ENCODE measurements around the gene SDSL. TPM values are rescaled to one million over a fixed set of nuclear protein-coding genes. Genes with fewer than 3 reads are reported as not detected.

SDSL gene
- total RNA-seq, 1 donor from 2014 or later, result 17.4 TPM

GRCh38 chr12:113480336-113480971 lies 58.3 kb downstream of the SDSL start:
- no peak for DNase-seq (ENCODE audit: low spot score)

DNA sequence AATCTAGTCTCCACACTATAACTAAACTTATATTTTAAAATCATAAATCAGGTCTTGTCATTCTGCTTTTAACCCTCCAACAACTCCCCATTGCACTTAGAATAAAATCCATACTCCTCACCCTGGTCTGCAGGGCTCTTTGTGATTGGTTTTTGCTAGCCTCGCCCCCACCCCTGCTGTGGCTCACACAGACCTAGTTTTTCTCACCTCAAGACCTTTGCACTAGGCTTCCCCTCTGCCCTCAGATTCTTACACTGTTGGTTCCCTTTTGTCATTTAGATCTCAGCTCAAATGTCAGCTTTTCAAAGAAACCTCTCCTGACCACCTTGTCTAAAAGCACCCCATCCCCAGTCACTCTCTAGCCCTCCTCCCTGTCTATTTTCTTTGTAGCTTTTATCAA lies 60.2 kb downstream of the SDSL start:
- no peak for DNase-seq (ENCODE audit: low spot score)

DNA sequence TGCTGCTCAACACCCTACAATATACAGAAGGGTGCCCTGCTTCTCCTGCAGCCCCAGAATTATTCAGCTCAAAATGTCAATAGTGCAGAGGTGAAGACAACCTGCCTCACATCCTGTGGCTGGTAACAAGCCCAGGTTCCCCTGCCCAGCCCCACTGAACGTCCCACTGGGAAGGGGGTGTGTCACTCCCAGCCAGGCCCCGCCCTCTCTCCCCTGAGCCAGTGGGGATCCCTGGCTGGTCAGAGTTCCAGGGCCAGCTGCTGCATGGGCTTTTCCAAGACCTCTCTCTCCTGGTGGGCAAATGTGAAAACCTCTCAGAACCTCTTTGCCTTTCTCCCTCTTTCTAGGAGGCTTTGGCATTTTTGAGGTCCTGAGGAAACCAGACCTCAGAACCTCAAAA lies 63.1 kb downstream of the SDSL start:
- DNase-seq (ENCODE audit: low spot score), result no peak

GRCh38 chr12:113486722-113487121 lies 64.5 kb downstream of the SDSL start:
- no peak for DNase-seq (ENCODE audit: low spot score)

Other genes starting within 250 kb of the SDSL start
- 65.2 TPM for gene DDX54, start 236.9 kb upstream of the SDSL start, total RNA-seq
- gene RITA1, start 236.7 kb upstream of the SDSL start, total RNA-seq, result 11.6 TPM
- 133 TPM for gene TPCN1, start 200.9 kb upstream of the SDSL start, total RNA-seq
- 49.5 TPM for gene SLC8B1, start 87.3 kb upstream of the SDSL start, total RNA-seq
- 31.8 TPM for gene PLBD2, start 63.8 kb upstream of the SDSL start, total RNA-seq
- 6.4 TPM for gene SDS, start 18.5 kb upstream of the SDSL start, total RNA-seq
- gene LHX5, start 49.5 kb downstream of the SDSL start, total RNA-seq, result not detected